HAP-1 (cell line): ENCODE data around the gene IL17RA.

ENCODE experiments used
- DNase-seq, 2 experiments: peaks; one replicate each; pipeline ENCODE4 v3.0.0-alpha.2; 2016 to 2020; ENCODE audit warnings: low spot score in 2 of 2
- H3K27me3 ChIP-seq: fragments of 250-450 bp; sonication (Bioruptor Pico); 2 replicates; pipeline ENCODE4 v1.5.1; 2020; ENCODE audit warnings: low read depth, mild to moderate bottlenecking, moderate library complexity
- H3K36me3 ChIP-seq: fragments of 250-450 bp; sonication (Bioruptor Pico); replicated peaks from 2 replicates; pipeline ENCODE4 v1.5.1; 2020; ENCODE audit warnings: mild to moderate bottlenecking
- H3K4me1 ChIP-seq: fragments of 250-450 bp; sonication (Bioruptor Pico); 2 replicates; pipeline ENCODE4 v1.5.1; 2020; ENCODE audit warnings: mild to moderate bottlenecking
- H3K4me3 ChIP-seq: fragments of 250-450 bp; sonication (Bioruptor Pico); 2 replicates; pipeline ENCODE4 v1.5.1; 2020; ENCODE audit warnings: mild to moderate bottlenecking, moderate library complexity
- H3K9me3 ChIP-seq: fragments of 250-450 bp; sonication (Bioruptor Pico); 2 replicates; pipeline ENCODE4 v1.5.1; 2020; ENCODE audit warnings: mild to moderate bottlenecking, moderate library complexity
- in situ Hi-C: fragments of 300-500 bp; cut with MboI; formaldehyde crosslinking; loops from 3 replicates; pipeline ENCODE4 v1.14.3; 2020; ENCODE audit warnings: low sequenced_read_pairs, inconsistent platforms, mixed read lengths

The IL17RA gene

GRCh38 chr22:17105143-17106129 lies 20.6 kb downstream of the IL17RA start:
- H3K4me1 ChIP-seq = no peaks in the 10 kb centered on the region
- H3K4me3 ChIP-seq = no peak overlapping the region
- in situ Hi-C loops = no loop called here
- H3K27me3 ChIP-seq = no peaks in the 10 kb centered on the region
- H3K36me3 ChIP-seq = peaks cover 57% of the 10 kb centered on the region
- DNase-seq = no peak
- H3K9me3 ChIP-seq = no peaks in the 10 kb centered on the region

GRCh38 chr22:17106161-17106784 lies 21.5 kb downstream of the IL17RA start:
- Histone ChIP-seq H3K4me3 (no peak overlapping the region), H3K4me1 (no peaks in the 10 kb centered on the region), H3K36me3 (peaks cover 48% of the 10 kb centered on the region), H3K9me3 (no peaks in the 10 kb centered on the region), H3K27me3 (no peaks in the 10 kb centered on the region)
- DNase-seq = no peak
- in situ Hi-C loops = no loop called here

GRCh38 chr22:17106785-17107546 lies 22.2 kb downstream of the IL17RA start:
- no peak overlapping the region for H3K4me3 ChIP-seq
- H3K9me3 ChIP-seq = no peaks in the 10 kb centered on the region
- in situ Hi-C loops = no loop called here
- no peaks in the 10 kb centered on the region for H3K4me1 ChIP-seq
- no peak for DNase-seq
- no peaks in the 10 kb centered on the region for H3K27me3 ChIP-seq
- peaks cover 41% of the 10 kb centered on the region for H3K36me3 ChIP-seq

GRCh38 chr22:17107547-17107810 lies 22.7 kb downstream of the IL17RA start:
- H3K4me1 ChIP-seq = no peaks in the 10 kb centered on the region
- in situ Hi-C loops = no loop called here
- H3K27me3 ChIP-seq = no peaks in the 10 kb centered on the region
- no peaks in the 10 kb centered on the region for H3K9me3 ChIP-seq
- no peak overlapping the region for H3K4me3 ChIP-seq
- DNase-seq = no peak
- H3K36me3 ChIP-seq = peaks cover 36% of the 10 kb centered on the region

GRCh38 chr22:17108256-17109112 lies 23.7 kb downstream of the IL17RA start:
- in situ Hi-C loops = no loop called here

GRCh38 chr22:17109113-17109865 lies 24.5 kb downstream of the IL17RA start:
- in situ Hi-C loops = no loop called here

More at GRCh38 chr22:17108256-17109112, 23.7 kb downstream of the IL17RA start:
- no peaks in the 10 kb centered on the region for H3K9me3 ChIP-seq
- DNase-seq = no peak
- no peak overlapping the region for H3K4me3 ChIP-seq
- H3K4me1 ChIP-seq = no peaks in the 10 kb centered on the region
- peaks cover 28% of the 10 kb centered on the region for H3K36me3 ChIP-seq
- no peaks in the 10 kb centered on the region for H3K27me3 ChIP-seq

GRCh38 chr22:17109976-17110375 lies 25.2 kb downstream of the IL17RA start:
- Histone ChIP-seq H3K4me1 (no peaks in the 10 kb centered on the region), H3K9me3 (no peaks in the 10 kb centered on the region), H3K36me3 (peaks cover 27% of the 10 kb centered on the region), H3K4me3 (no peak overlapping the region), H3K27me3 (no peaks in the 10 kb centered on the region)
- in situ Hi-C loops = no loop called here
- peak in 1 of 2 experiments; percentile 18 for DNase-seq

More at GRCh38 chr22:17109113-17109865, 24.5 kb downstream of the IL17RA start:
- no peaks in the 10 kb centered on the region for H3K9me3 ChIP-seq
- H3K27me3 ChIP-seq = no peaks in the 10 kb centered on the region
- no peak overlapping the region for H3K4me3 ChIP-seq
- no peak for DNase-seq
- peaks cover 28% of the 10 kb centered on the region for H3K36me3 ChIP-seq
- no peaks in the 10 kb centered on the region for H3K4me1 ChIP-seq

GRCh38 chr22:17110791-17111550 lies 26.2 kb downstream of the IL17RA start:
- Histone ChIP-seq H3K4me3 (no peak overlapping the region), H3K4me1 (no peaks in the 10 kb centered on the region), H3K36me3 (peaks cover 20% of the 10 kb centered on the region), H3K9me3 (no peaks in the 10 kb centered on the region), H3K27me3 (no peaks in the 10 kb centered on the region)
- in situ Hi-C loops = no loop called here
- DNase-seq = no peak

- no peak for DNase-seq
- in situ Hi-C loops = no loop called here
- Histone ChIP-seq H3K36me3 (peaks cover 12% of the 10 kb centered on the region), H3K4me3 (no peak overlapping the region), H3K27me3 (no peaks in the 10 kb centered on the region), H3K4me1 (no peaks in the 10 kb centered on the region), H3K9me3 (no peaks in the 10 kb centered on the region)
These were observed 27.8 kb downstream of the IL17RA start for GRCh38 chr22:17112491-17113042.

- no peak for DNase-seq
- no peaks in the 10 kb centered on the region for H3K27me3 ChIP-seq
- no peak overlapping the region for H3K4me3 ChIP-seq
- peaks cover 8% of the 10 kb centered on the region for H3K36me3 ChIP-seq
- H3K9me3 ChIP-seq = no peaks in the 10 kb centered on the region
- in situ Hi-C loops = no loop called here
- H3K4me1 ChIP-seq = no peaks in the 10 kb centered on the region
These were observed 28.8 kb downstream of the IL17RA start for GRCh38 chr22:17113600-17113999.

GRCh38 chr22:17114173-17114897 lies 29.5 kb downstream of the IL17RA start:
- H3K36me3 ChIP-seq = peaks cover 3% of the 10 kb centered on the region; the same call in 1 of the 2 replicates
- no peak overlapping the region for H3K4me3 ChIP-seq
- DNase-seq = no peak
- in situ Hi-C loops = no loop called here
- no peaks in the 10 kb centered on the region for H3K27me3 ChIP-seq
- H3K4me1 ChIP-seq = no peaks in the 10 kb centered on the region
- H3K9me3 ChIP-seq = no peaks in the 10 kb centered on the region
